ENCODE data around the gene SH3RF1.

- TF ChIP-seq CTCF (IDR thresholded peaks at IDR 0.05) (no peak), TCF7 (CRISPR knock-in tag; IDR thresholded peaks at IDR 0.05; ENCODE audit: low read depth) (no peak), SP1 (CRISPR knock-in tag; conservative IDR thresholded peaks at IDR 0.05) (no peak), CREM (CRISPR knock-in tag; IDR thresholded peaks at IDR 0.05) (no peak), ZNF396 (CRISPR knock-in tag; IDR thresholded peaks at IDR 0.05; ENCODE audit: borderline replicate concordance) (no peak), FOXJ3 (CRISPR knock-in tag; IDR thresholded peaks at IDR 0.05; ENCODE audit: borderline replicate concordance) (no peak), TEAD1 (CRISPR knock-in tag; IDR thresholded peaks at IDR 0.05) (no peak), GRHL2 (CRISPR knock-in tag; IDR thresholded peaks at IDR 0.05; ENCODE audit: insufficient replicate concordance, severe bottlenecking) (no peak), ZNF671 (CRISPR knock-in tag; IDR thresholded peaks at IDR 0.05) (no peak), FOXP4 (CRISPR knock-in tag; IDR thresholded peaks at IDR 0.05) (no peak), E2F4 (CRISPR knock-in tag; IDR thresholded peaks at IDR 0.05; ENCODE audit: borderline replicate concordance, low read depth) (no peak), CREB1 (CRISPR knock-in tag; IDR thresholded peaks at IDR 0.05) (no peak), ESRRA (CRISPR knock-in tag; IDR thresholded peaks at IDR 0.05; ENCODE audit: borderline replicate concordance) (no peak)
- TF ChIP-seq, protein P1, sequence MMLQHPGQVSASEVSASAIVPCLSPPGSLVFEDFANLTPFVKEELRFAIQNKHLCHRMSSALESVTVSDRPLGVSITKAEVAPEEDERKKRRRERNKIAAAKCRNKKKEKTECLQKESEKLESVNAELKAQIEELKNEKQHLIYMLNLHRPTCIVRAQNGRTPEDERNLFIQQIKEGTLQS (CRISPR knock-in tag; conservative IDR thresholded peaks at IDR 0.05) = no peak
Observed at GRCh38 chr4:169124661-169125060, 146.1 kb downstream of the SH3RF1 start.
